ENCODE measurements around the gene SCRT2.

- TF ChIP-seq GATA3 (IDR thresholded peaks at IDR 0.05; ENCODE audit: low read depth, low read length) (no peak), GATA2 (IDR thresholded peaks at IDR 0.05; ENCODE audit: low read depth, low read length) (no peak)
Measured at GRCh38 chr20:708956-709355, 33.4 kb upstream of the SCRT2 start.

Data from SH-SY5Y (cell line).